Measurements from ENCODE around the gene LRMDA.

The LRMDA gene

DNA sequence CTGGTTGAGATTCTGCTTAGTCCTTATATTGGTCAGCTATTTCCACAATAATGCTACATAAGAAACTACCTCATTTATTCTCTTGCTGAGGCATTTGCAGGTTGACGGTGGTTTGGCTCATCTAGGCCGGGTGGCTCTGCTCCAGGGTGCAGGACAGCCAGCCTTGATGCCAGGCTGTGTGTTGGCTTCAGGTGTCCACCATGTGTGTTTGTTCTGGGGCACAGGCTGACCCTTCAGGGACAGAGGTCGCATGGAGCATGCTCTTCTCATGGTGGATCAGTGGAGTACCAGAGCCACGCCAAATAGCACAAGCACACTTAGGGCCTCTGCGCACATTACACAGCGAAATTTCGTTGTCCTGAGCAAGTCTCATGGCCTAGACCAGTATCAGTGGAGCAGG is 249.9 kb downstream of the LRMDA start:
- DNase-seq: no peak

DNA sequence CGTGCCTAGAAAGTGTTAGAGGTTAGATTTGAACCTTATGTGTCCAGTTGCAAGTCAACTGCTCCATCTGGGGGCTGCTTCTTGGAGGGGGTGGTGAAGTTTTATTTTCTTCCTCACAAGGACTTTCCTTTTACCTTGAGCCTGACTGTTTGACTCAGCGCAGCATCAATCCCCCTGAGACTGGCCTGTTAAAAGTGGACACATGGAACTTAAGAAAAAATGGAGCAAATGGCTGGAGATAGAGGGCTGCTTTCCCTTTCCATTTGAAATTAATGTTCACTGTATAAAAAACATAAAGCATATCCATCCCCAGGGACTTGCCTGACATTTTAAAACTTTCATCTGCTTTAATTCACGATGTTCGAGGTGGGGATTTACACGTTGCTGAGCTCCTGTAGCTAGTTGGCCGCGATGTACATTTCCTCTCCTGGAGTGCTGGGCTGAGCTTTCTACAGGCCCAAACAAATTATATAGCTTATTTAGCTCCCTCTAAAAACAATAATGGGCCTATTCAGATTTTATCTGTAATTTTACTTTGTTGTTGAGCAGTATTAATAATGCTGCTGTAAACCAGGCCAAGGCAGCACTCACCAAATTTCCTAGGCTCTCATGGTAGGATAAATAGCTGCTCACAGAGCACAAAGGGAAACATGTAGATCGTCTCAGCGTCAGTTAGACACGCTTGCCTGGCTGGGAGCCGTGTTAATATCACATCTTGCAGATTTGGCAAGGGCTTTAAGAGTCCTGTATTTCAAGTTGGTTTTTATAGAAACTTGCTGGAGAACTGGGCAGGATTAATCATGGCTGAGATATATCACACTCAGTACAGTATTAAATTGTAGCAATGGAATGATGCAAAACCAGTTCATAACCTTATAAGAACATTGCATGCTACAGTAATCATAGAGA is 251.5 kb downstream of the LRMDA start:
- no peak for DNase-seq

DNA sequence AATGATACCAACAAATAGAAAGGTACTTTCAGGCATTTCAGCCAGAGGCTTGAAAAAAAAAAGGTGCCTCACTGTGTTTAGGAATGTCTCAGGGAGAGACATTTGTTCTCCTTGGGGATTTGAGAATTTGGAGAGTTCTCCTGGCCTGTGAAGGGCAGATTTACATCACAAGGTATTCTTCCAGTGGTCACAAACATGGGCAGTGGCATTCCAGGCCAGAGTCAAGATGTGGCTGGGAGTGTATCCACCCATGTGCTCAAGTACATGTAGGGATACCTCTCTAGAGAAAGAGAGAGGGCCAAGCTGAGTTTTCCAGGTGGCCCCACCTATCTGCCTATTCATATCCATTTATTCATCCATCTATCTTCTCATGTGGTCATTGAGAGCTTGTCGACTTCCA is 253.8 kb downstream of the LRMDA start:
- DNase-seq: no peak

DNA sequence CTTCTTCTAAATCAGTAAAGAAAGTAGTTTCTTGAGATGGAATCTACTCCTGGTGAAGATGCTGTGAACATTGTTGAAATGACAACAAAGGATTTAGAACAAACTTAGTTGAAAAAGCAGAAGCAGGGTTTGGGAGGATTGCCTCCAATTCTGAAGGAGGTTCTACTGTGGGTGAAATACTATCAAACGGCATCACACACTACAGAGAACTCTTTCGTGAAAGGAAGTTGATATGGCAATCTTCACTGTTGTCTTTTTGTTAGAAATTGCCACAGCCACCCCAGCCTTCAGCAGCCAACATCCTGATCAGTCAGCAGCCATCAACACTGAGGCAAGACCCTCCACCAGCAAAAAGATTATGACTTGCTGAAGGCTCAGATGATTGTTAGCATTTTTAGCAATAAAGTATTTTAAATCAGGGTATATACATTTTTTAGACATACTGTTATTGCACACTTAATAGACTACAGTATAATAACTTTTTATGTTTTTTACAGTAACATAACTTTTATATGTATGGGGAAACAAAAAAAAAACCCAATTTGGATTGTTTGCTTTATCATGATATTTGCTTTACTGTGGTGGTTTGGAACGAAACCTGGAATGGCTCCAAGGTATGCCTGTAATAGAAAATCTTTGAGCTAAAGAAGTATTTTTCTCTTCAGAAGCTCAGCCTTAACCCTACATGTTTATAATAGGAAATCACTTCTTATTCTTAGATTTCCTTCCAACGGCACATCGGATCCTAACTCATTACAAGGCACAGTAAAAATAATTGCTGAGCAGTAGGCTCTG is 257.3 kb downstream of the LRMDA start:
- DNase-seq: no peak

DNA sequence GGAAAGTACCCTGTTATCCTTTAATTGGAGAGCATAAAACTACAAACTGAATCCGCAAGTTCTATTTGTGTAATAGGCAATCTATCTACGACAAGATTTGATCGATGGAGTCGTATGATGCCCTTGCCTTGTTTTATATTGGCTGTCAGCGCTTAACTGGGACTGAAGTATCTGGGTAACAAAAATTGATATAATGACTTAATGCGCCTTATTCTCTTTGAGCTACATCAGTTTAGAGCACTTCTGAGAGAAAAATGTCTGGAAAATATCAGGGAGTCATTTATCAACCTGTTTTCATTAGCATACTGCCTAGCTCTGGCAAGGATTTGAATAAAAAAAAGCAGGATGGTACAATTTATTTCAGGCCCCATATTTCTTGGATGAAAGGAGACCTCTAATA is 262.1 kb downstream of the LRMDA start:
- no peak for DNase-seq

DNA sequence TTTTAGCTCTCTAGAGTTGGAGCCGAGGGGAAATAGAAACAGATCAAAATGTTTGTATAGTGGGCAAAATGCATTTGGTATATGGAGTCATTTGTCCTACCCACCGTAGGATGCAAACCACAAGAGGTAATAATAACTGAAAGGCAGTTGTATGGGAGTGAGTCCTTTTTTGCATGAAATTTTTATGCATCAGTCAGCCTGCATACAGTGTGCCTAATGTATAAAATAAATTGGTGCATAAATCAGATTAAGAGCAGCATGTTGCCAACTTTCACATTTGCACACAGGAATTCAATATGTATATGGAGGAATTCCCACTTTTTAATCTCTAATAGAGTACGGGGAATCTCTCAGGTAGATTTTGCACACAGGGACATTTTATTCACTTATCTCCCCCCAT is 262.8 kb downstream of the LRMDA start:
- no peak for DNase-seq

DNA sequence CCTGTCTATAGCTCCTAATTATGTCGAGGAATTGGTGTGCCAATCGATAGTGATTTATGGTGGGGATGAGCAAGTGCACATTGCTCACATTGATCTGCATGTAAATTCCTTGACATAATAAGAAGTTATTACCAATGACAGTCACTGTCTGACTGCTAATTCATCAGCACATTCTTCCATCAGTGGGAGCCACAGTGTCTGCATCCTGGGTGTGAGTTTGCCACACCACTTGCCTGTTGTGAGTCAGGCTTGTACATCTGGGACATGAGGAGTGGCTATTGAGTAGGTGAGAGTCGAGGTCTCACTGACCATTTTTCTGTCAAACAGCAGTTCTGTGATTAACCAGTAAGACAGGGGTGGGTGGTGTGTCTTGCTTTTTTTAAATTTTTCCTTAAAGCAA is 263.4 kb downstream of the LRMDA start:
- no peak for DNase-seq

DNA sequence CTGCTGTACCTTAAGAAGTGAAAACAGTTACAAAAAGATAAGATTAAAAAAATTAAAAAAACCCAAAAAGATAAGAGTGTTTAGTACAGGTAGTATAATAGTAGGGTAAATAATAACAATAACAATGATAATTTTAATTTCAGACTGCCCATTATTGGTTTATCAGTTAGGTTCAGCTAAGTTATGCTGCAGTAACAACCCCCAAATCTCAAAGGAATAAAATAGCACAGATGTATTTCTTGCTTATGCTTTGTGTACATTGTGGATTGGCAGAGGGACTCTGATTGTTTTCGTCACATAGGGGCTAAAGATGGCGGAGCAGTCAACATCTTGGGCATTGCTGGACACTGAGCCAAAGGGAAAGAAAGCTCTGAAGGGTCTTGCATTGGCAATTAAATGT is 264.6 kb downstream of the LRMDA start:
- DNase-seq: no peak

DNA sequence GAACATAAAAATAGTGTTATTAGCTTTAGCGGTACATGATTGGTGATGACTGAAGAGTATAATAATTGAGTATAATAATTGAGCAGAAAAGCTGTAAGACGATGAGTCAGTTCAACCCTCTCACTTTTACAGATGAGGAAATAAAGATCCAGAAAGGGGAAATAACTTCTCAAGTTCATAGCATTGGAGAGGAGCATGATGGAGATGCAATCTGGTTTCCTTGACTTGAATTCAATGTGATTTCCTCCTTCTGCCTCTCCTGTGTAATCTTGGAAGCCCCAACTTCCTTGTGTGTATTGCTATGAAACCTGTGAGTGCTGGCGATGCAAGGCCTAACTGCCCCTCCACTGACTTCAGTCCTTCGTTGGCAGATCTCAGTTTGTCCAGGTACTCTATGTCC is 265.1 kb downstream of the LRMDA start:
- no peak for DNase-seq

DNA sequence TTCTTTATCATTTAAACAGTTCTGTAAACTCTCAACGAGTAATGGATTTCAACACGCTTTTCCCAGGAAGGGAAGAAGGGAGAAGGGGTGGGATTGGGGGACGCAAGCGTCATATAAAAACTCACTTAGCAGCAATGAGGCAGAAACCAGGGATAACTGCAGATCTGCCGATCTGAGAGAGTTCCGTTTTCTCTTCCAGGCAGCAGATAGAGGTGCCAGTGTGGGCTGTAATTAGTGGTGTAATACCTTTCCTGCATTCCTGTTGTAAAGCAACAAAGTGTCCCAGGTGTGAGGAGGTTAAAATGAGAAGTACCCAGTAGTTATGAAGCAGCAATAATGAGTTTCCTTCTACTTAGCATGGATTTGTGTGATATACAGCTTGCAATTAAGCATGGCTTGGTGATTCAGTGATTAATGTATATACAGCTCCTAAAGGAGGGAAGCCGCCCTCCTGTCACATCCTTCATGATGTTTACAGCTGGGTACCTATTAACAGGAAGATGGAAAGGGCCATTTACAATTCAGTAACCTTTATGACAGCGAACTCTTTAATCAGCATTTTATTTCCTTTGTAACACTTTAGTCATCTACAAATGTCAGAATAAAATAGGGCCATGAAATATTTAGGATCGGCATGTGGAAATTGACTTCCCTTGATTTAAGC is 271.9 kb downstream of the LRMDA start:
- DNase-seq: no peak

DNA sequence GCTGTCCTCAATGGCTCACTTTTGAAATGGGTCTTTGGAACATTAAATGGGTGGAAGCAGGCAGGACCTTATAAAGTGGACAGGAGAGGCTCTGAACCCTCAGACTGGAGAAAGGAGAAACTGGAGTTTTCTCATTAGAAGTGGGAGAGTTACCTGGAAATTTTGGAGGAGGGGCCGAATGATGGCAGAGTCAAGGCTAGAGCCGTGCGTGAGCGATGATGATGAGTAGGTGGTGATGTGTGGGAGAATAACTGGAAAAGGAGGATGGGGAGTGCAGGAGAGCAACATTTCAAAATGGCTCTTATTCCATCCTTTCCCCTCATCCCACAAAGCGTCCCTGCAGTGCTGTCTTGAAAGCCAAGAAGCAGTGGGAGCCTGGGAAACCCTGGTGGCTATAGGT is 274.0 kb downstream of the LRMDA start:
- no peak for DNase-seq

DNA sequence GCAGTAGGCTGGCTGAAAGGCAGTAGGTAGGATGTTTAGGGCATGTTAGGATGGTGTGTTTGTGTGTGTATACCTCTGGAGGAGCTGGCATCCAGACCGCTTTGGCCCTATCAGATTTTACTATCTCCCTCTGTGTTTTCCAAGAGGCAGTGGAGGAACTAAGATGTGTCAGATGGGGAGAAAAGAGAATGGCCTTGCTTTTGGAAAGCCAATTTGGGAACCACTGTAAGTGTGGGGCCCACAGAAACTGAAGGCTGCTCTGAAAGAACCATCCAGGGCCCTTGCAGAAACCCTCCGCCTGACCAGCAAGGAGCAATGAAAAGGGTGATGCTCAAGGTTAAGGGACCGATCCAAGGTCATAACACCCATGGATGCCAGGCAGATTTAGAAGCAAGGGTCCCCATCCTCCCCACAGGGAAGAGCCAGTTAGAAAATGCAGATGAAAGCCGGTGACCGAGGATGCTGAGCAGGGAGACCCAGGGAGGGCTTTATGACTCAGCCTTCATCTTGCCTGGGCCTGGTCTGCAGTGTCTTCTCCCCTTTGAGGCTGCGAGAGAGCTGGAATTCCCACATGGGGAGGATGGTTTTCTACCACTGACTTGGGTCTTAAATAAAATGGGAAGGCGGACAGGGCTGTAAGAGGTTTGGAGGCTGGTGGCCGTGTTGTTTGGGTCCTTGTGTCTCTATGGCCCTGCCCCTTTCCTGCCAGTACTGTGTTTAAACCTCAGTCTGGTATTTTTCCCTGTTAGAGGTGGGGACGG is 275.8 kb downstream of the LRMDA start:
- DNase-seq: no peak

DNA sequence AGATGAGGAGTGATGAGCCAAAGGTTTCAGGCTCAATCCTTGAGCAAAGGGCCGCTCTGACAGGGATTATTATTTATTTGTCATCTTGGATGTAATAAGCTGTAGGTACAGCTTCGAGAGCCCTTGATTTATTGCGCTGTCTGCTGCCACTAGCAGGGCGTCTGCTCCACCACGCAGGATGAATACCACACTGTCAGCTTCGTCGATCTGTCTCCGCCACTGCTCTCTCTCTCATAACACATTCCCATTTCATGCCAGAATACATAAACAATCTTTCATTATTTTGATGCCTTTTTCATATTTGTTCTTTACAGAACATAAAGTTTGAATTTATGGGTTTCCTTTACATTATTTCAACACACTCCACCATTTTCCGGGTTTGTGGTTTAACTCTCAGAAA is 276.6 kb downstream of the LRMDA start:
- no peak for DNase-seq

DNA sequence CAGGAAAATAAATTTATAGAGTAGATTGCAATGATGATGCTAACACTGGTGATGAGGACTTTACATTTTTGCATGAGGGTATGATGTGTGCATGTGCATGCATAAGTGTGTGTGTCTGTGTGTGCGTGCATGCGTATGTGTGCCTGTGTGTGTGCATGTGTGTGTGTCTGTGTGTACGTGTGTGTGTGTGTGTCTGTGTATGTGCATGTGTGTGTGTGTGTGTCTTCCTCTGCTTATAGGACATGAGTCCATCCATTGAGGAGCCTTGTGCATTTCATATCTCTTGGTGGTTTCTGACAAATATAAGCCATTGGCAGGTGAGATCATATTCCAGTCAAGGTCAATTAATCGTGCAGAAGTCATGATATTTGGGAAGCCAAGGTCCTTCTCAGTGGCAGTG is 277.8 kb downstream of the LRMDA start:
- no peak for DNase-seq

DNA sequence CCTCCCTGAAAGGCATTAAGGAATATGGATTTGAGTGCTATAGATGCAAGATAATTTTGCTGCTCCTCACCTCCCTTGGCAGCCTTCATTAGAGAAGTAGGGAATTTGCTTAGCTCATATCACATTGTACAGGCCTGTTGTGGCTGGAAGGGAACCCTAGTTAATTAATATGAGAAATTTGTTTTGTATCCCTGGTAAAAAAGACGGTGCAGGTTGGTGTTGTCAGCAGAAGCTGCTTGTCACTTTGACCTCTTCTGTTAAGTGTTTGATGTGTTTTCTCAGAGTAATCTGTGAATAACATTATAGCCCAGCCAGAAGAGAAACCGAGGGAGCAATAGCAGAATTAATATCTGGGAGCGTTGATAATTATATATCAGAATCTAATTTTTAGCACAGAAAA is 278.4 kb downstream of the LRMDA start:
- DNase-seq: no peak

DNA sequence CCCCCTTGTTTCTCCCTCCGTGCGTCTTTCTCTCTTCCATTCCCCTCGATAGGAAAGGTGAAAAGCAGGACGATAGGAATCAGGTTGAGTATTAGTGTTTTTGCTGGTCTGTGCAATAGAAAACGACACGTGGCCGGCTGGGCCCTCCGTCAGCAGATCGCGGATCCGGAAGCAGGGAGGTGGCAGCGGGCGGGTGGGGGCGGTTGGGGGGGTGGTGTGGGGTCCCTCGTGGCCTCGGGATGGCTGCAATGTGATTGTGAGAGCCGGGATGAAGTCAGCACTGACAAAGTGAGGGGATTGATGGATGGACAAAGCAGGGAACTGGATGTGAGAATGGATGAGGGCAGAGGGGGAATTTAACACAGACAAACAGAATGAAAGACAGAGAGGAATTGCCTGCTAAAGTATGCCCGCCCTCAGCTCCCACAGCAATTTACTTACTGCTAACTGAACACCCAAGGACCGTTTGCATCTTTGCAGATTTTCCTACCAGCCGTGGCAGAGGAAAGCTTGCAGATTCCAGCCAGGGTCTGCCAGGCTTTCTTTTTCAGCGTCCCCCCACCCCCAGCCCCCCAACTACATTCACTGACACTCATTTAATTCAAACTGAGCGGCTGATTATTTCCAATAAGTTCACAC is 280.9 kb downstream of the LRMDA start:
- no peak for DNase-seq

DNA sequence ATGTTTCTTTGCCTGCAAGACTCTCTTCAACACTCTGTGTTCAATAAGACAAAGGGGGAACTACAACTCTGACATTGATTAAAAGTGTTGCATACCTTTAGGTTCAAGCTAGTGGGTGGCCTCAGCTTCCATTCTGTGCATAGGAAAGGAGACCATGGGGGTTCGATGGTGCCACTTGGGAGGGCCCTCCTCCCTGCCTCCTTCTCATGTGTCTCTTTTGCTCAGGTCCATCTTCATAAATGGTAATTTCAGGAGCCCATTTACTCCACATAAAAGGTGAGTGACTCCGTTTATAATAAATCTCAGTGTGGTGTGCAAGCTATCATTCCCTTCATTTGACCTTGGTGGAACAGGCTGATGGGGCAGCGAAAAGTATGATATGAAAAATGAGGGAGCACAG is 285.1 kb downstream of the LRMDA start:
- DNase-seq: no peak

DNA sequence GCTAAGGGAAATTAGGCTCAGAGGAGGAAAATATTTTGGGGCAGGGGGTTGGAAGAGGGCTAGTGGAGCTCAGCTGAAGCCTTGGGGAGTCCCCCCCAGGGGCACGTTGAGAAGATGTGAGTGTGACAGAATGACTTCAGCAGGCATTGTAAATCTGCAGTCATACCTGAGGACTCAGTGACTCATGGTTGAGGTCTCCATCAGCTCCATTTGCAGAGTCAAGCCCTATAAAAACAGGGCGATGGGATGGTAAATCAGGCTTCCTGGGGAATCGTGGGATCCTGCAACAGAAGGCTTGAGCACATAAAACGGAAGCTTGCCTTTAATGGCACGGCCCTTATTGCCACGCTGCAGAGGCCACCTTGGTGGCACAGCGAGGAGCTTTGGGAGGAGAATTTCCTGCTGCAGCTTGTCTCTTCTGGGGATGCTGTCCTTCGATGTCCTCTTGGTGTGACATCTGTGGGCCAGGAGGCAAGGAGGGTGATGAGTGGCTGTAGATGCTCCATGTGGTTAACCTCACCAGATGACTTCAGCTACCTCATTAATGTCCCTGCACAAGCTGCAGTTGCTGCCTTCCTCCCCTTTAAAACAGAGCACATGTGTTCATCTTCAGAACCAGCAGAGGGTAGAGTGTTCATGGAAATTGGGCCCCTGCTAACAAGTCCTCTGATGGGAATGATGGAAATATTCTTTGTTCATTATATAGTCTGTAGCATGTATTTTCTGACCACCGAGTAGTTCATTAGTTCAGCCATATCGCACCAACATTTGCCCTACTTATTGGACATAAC is 285.9 kb downstream of the LRMDA start:
- no peak for DNase-seq

DNA sequence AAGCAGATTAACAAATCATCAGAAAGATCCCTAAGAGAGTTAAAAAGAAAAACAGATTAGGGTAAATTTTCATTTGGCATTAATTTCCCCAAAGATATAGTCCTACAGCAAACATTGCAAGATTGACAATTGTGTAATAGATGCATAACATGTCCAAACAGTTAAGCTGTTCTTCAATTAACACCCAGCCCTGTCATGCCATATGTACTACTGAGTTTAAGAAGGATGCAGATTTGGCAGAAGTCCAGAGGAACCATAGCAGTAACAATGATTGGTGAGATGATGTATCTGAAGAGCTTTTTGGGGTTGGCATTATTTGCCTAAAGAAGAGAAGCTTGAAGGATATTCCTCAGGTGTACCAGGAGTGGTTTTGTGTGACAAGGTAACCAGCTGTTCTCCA is 287.6 kb downstream of the LRMDA start:
- DNase-seq: no peak

DNA sequence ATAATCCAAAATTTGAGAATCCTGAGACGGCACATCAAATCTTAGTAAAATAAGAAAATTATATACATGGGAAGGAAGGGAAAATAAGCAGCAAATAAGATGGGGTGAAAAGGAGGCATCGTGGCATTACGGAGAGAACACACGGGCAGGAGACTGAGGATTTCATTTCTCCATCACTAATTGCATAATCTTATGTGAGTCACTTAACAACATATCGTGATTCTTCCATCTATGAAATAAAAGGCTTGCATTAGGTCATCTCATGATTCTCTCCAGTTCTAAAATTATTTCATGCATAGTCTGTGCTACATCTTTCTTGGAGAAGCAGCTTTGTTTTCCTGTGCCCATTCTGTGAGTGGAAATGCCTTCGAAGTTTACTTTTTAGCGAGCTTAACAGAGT is 288.7 kb downstream of the LRMDA start:
- no peak for DNase-seq

DNA sequence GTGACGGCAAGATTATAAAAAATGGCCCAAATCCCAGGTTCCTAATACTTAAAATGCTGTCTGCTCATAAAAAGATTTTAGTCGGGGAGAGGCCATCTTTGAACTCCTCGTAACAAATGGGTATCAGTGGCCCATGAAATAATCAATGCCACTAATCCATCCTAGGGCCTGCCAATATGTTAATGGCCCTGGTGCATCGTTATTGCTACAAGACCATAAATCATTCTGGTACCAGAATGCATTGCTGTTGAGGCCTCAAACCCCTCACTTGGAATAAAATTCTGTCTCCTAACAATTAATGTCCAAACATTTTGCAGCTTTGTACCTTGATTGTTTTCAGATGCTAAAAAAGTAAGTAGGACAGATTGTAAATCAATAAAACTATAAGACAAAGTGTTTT is 290.6 kb downstream of the LRMDA start:
- DNase-seq: no peak

DNA sequence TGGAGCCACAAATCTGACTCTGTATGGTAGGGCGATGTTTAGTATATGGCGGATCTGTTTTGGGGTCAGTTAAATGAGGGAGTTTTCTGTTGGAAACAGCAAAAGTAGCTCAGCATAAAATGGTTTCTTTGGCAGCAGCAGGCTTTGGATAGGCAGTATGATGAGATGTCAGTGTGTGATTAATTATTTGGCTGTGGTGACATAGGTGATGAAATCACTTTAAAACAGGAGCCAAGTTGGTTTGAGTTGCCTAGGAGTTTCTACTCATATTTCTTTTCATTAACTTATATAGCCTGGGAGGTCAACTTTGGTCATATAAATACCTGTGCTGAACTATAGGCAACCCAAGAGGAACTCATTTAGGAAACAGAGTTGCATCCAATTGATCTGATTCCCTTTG is 291.2 kb downstream of the LRMDA start:
- no peak for DNase-seq

All from cerebellar nuclear complex (tissue), 1 donor.